Measurements from ENCODE around the gene MAP6D1.
"Not testable (repeated sequence)": the region's sequence is repeated elsewhere in the genome, so short reads cannot be mapped to it uniquely, and the experiment has no call there.

MAP6D1 gene

DNA sequence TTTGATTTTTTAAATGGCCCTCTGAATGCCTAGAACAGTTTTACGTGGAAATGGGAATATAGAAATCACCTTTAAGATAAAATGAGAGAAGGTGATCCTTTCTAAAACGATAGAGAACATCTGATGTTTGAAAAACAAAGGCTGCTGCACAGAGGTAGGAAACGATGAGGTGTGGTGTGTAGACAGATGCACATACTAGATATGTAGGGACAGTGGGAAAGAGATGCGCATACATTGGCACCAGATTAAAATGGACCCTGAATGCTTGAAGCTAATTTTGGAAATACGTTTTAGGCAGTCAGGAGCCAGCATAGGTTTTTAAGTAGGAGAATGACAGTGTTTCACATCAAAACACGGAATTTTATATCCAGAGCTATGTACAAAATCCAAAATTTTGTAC, 29.0 kb downstream of the MAP6D1 start:
- no peak for DNase-seq

- no peak for DNase-seq
Observed at GRCh38 chr3:183794452-183794851, 30.9 kb downstream of the MAP6D1 start.

DNA sequence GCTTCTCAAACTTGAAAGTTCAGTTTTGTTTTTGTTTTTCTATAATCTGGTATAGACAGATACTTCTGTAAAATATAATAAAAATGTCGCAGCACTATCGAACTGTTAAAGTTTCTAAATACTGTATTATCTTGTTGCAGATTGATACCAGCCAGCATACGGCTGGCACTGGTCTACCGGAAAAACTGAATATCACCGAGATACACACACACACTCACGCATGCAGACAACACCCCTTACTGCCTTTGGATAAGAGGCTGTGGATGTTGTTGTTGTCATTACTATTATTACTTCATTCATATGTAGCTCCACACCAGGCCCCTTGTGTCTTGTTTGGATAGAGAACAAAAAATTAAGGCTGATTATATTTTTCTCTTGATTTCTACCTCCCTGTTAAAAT, 32.4 kb downstream of the MAP6D1 start:
- no peak for DNase-seq

DNA sequence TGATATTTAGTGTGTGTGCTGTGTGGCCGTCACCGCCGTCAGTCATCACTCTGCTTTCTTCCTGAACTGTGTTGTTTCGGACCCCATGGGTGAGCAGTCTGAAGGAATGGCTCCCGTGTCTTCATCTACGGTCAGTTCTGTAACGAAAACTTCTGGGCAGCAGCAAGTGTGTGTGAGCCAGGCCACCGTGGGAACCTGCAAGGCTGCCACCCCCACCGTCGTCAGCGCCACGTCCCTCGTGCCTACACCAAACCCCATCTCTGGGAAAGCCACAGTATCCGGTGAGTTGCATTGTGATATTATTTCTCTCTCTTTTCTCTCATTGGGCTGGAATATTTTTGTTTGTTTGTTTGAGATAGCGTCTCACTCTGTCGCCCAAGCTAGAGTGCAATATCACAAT, 34.7 kb downstream of the MAP6D1 start:
- DNase-seq: no peak

- DNase-seq: no peak
Observed at GRCh38 chr3:183789826-183790225, 35.6 kb downstream of the MAP6D1 start.

DNA sequence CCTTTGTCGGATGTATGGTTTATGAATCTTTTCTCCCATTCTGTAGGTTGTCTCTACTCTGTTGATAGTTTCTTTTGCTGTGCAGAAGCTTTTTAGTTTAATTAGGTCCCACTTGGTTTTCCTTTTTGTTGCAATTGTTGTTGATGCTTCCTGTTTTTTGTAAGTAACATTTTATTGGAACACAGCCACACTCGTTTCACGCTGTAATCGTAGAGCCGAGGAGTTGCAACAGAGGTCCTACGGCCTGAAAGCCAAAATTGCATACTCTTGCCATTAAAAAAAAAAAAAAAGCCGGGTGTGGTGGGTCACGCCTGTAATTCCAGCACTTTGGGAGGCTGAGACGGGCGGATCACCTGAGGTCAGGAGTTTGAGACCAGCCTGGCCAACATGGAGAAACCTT, 40.9 kb downstream of the MAP6D1 start:
- DNase-seq: not testable (repeated sequence)

DNA sequence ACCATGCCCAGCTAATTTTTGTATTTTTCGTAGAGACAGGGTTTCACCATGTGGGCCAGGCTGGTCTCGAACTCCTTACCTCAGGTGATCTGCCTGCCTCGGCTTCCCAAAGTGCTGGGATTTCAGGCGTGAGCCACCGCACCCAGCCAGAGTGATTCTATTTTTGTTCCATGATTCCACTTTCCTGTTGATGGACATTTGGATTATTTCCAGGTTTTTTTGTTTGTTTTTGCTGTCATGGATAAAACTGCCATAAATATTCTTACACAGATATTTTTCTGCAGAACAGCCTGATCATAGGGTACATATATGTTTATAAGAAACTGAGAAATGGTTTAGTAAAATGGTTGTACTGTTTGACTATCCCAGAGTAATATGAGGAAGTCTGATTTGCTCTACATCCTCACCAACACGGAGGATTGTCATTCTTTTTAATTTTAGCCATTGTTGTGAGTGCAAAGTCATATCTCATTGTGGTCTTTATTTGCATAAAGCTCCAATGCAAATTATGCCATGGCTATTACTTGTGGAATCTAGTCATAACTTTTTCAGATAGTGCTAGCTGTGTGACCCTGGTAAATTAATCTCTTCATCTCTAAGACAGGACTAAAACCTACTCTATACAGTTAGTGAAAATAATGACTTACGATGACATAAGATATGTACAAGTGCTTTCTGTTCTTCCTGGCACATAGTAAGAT, 42.7 kb downstream of the MAP6D1 start:
- no peak for DNase-seq

- no peak for DNase-seq
Observed at GRCh38 chr3:183781246-183781645, 44.1 kb downstream of the MAP6D1 start.

DNA sequence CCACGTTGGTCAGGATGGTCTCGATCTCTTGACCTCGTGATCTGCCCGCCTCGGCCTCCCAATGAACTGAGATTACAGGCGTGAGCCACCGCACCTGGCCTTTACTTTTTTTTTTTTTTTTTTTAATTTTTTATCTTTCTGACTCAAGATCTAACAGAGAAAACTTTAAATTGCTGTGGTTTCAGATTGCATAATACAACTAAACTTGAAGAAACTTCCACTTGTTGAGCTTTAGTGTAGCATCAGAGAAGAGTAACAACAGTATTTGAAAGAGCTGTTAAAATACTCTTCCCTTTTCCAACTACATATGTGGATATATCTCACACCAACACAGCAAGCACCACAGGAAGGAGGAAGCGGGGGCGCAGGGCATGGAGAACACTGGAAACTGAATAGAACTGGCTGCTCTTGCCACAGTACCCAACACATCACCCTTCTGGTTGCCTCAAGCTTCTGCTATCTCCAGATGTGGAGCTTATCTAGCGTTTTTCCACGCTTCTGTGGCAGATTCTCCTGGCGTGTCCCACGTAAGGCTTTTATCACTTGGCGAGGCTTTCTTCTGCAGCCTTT, 45.4 kb downstream of the MAP6D1 start:
- DNase-seq: no peak

- DNase-seq: no peak
Observed at GRCh38 chr3:183777016-183777618, 48.3 kb downstream of the MAP6D1 start.

GRCh38 chr3:183776451-183776850, 48.9 kb downstream of the MAP6D1 start:
- not testable (repeated sequence) for DNase-seq

DNA sequence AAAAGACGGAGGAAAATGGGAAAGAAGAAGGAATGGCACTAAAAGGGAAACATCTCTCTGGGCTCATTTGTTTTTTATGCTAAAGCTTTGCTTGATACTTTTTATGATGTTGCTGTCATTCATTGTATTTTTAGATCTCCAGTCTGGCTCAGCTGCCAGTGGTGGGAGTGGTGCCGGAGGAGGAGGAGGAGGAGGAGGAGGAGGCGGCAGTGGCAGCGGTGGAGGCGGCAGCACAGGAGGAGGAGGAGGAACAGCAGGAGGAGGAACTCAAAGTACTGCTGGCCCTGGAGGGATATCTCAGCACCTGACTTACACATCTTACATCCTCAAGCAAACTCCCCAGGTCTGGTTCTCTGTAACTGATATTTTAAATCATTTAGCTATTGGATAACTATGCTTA, 49.6 kb downstream of the MAP6D1 start:
- DNase-seq: no peak

DNA sequence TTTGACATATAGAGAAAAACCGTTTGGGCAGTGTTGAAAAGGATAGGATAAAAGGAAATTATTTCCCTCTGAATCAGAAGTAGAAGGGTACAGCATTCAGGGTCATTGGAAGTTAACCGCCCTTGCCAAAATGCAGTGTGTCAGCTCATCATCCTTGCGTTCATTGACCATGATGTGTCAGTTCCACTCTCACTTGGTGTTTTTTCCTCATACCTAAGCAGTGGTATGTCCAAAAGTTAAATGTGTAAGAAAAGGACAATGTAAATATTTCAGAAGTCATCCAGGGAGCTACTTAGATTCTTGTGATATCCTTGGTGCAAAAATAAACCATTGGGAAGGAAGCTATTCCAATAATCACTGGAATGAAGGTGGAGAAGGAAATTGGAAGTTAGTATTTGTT, 50.7 kb downstream of the MAP6D1 start:
- DNase-seq: no peak

DNA sequence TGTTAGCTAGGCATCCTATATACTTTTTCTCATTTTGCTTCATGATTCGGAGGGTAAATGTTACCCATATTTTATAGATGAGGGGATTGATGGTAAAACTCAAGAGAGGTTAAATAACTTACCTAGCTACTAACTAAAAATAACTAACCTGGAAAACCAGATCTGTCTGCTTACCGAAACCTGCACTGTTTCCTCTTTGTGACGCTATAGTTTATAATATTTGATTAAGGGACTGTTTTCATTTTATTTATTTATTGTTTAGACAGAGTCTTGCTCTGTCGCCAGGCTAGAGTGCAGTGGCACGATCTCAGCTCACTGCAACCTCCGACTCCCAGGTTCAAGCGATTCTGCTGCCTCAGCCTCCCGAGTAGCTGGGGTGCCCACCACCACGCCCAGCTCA, 55.9 kb downstream of the MAP6D1 start:
- no peak for DNase-seq

GRCh38 chr3:183768114-183768513, 57.3 kb downstream of the MAP6D1 start:
- no peak for DNase-seq

DNA sequence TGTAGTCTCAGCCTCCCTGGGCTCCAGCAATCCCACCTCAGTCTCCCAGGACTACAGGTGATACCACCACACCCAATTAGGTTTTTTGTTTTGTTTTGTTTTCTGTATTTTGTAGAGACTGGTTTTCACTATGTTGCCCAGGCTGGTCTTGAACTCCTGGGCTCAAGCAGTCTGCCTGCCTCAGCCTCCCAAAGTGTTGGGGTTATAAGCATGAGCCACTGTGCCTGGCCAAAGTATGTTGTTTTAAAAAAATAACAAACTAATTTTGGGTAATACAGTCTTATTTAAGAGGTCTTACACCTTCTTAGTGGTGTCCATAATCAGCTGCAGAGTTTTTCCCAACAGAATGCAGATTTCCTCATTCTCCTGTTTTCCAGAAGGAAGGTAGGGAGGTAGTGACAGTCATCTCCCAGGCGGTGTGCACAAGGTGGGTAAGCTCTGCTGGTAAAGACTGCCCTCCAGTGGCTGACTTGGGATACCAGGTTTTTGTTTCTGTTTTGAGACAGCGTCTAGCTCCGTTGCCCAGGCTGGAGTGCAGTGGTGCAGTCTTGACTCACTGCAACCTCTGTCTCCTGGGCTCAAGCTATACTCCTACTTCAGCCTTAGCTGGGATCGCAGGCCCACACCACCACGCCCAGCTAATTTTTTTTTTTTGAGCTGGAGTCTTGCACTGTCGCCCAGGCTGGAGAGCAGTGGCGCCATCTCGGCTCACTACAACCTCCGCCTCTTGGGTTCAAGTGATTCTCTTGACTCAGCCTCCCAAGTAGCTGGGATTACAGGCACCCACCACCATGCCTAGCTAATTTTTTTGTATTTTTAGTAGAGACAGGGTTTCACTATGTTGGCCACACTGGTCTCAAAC, 58.4 kb downstream of the MAP6D1 start:
- DNase-seq: peak; percentile 68

- DNase-seq: no peak
Observed at GRCh38 chr3:183766107-183766506, 59.3 kb downstream of the MAP6D1 start.
